MCF 10A (cell line): ENCODE data around the gene LCOR. TPM values are rescaled to one million over a fixed set of nuclear protein-coding genes. Genes with fewer than 3 reads are reported as not detected.

Experiments used
- BruUV-seq: library from RNA; stranded (reverse); fragments of 400-500 nt; replicated peaks from 2 replicates; lab custom pipeline; 2021; lab: Mats Ljungman, UMichigan
- CTCF ChIA-PET: fragments of 300-600 bp; sonication (Branson Sonifier 250); formaldehyde crosslinking; extraction: SDS; loops from one replicate; lab custom pipeline; 2021; ENCODE audit warnings: antibody characterized with exemption, inconsistent platforms; lab: Yijun Ruan, JAX
- POLR2A ChIA-PET: fragments of 300-600, 350-650 bp; sonication (Branson Sonifier 250); formaldehyde crosslinking; extraction: SDS; loops from one replicate; lab custom pipeline; 2020; ENCODE audit warnings: antibody characterized with exemption, inconsistent platforms; lab: Yijun Ruan, JAX
- DNase-seq: peaks from one replicate; pipeline ENCODE4 v3.0.0-alpha.2; 2018; ENCODE audit not compliant: unreplicated experiment
- H3K27ac Mint-ChIP-seq: one replicate; pipeline ENCODE4 v1.8.0; 2022; ENCODE audit warnings: mild to moderate bottlenecking, low read depth, mixed read lengths; ENCODE audit not compliant: unreplicated experiment
- H3K27me3 Mint-ChIP-seq: one replicate; pipeline ENCODE4 v1.8.0; 2022; ENCODE audit warnings: mixed read lengths; ENCODE audit not compliant: insufficient read depth, unreplicated experiment
- H3K36me3 Mint-ChIP-seq: one replicate; pipeline ENCODE4 v1.8.0; 2022; ENCODE audit warnings: mild to moderate bottlenecking, moderate library complexity, mixed read lengths; ENCODE audit not compliant: insufficient read depth, unreplicated experiment
- H3K4me1 Mint-ChIP-seq: one replicate; pipeline ENCODE4 v1.8.0; 2022; ENCODE audit warnings: mixed read lengths; ENCODE audit not compliant: insufficient read depth, unreplicated experiment
- H3K4me3 Mint-ChIP-seq: one replicate; pipeline ENCODE4 v1.8.0; 2022; ENCODE audit warnings: mild to moderate bottlenecking, moderate library complexity, mixed read lengths; ENCODE audit not compliant: unreplicated experiment
- H3K9me3 Mint-ChIP-seq: one replicate; pipeline ENCODE4 v1.8.0; 2022; ENCODE audit warnings: mixed read lengths; ENCODE audit not compliant: unreplicated experiment
- intact Hi-C: fragments of 100-400 bp; cut with micrococcal nuclease; formaldehyde crosslinking; loops from 2 replicates; pipeline ENCODE4 v1.14.1; 2022
- total RNA-seq: library from RNA; stranded (reverse); gene quantifications from 2 replicates; pipeline ENCODE4 v1.2.3, GENCODE V29; 2022
- TF ChIP-seq, protein P1 (sequence below): fragments of 200-600 bp; IDR thresholded peaks from one replicate; pipeline ENCODE4 v1.8.0; 2022; ENCODE audit warnings: antibody characterized with exemption, mild to moderate bottlenecking; ENCODE audit not compliant: unreplicated experiment

The LCOR gene
- total RNA-seq, 1 experiment from 2014 or later: 40.4 TPM

DNA sequence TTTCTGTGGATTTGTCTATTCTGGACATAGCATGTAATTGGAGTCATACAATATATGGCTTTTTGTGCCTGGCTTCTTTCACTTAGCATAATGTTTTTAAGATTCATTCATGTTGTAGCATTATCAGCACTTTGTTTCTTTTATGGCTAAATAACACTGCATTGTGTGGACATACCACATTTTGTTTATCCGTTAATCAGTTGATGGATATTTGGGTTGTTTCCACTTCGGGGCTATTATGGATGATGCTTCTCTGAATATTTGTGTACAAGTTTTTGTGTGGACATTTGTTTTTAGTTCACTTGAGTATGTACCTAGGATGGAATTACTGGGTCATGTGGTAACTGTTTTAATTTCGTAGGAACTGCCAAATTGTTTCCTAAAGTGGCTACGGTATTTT is 6.4 kb downstream of the LCOR start:
- Mint-ChIP-seq H3K9me3 (no peaks in the 10 kb centered on the region), H3K27me3 (no peaks in the 10 kb centered on the region), H3K36me3 (no peaks in the 10 kb centered on the region), H3K4me3 (no peak overlapping the region), H3K27ac (no peak overlapping the region), H3K4me1 (peaks cover 33% of the 10 kb centered on the region)
- intact Hi-C loops: no loop called here
- CTCF ChIA-PET: interaction anchor here (1.0 kb wide), 1 partner anchor 324 kb away, joined by 3 read pairs; the partner anchor contains the start of gene TLL2
- POLR2A ChIA-PET: interaction anchor here (0.6 to 1.7 kb wide), 3 partner anchors 9 to 187 kb away, joined by 3 to 5 read pairs (median 4); no protein-coding TSS in a partner anchor
- BruUV-seq: no TSS peak
- TF ChIP-seq, protein P1, sequence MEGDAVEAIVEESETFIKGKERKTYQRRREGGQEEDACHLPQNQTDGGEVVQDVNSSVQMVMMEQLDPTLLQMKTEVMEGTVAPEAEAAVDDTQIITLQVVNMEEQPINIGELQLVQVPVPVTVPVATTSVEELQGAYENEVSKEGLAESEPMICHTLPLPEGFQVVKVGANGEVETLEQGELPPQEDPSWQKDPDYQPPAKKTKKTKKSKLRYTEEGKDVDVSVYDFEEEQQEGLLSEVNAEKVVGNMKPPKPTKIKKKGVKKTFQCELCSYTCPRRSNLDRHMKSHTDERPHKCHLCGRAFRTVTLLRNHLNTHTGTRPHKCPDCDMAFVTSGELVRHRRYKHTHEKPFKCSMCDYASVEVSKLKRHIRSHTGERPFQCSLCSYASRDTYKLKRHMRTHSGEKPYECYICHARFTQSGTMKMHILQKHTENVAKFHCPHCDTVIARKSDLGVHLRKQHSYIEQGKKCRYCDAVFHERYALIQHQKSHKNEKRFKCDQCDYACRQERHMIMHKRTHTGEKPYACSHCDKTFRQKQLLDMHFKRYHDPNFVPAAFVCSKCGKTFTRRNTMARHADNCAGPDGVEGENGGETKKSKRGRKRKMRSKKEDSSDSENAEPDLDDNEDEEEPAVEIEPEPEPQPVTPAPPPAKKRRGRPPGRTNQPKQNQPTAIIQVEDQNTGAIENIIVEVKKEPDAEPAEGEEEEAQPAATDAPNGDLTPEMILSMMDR: no peak
- DNase-seq: no peak

DNA sequence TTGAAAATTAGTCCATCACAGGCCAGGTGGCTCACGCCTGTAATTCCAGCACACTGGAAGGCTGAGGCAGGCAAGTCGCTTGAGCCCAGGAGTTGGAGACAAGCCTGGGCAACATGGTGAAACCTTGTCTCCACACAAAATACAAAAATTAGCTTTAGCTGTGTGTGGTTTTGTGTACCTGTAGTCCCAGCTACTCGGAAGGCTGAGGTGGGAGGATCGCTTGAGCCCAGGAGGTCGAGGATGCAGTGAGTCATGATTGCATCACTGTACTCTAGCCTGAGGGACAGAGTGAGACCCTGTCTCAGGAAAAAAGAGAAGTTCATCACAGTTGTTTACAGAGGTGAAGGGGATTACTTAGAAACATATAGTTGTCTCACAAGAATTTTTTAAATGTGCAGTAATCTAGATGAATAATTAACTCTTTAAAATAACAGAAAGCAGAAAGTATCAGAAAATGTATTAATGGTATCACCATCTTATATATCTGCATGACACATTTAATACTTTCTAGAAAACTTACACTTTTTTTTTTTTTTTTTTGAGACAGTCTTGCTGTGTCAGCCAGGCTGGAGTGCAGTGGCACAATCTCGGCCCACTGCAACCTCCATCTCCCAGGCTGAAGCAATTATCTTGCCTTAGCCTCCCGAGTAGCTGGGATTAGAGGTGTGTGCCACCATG is 8.9 kb downstream of the LCOR start:
- POLR2A ChIA-PET: interaction anchor here (0.6 to 1.5 kb wide), 3 partner anchors 8 to 700 kb away, joined by 3 to 6 read pairs (median 3); partner anchors contain the start of gene LCOR
- Mint-ChIP-seq H3K36me3 (no peaks in the 10 kb centered on the region), H3K27ac (peak overlapping the region; percentile 78), H3K4me3 (peak overlapping the region; percentile 23), H3K27me3 (no peaks in the 10 kb centered on the region), H3K9me3 (no peaks in the 10 kb centered on the region), H3K4me1 (peaks cover 22% of the 10 kb centered on the region)
- CTCF ChIA-PET: interaction anchor here (0.7 kb wide), 1 partner anchor 19 kb away, joined by 3 read pairs; no protein-coding TSS in a partner anchor
- no TSS peak for BruUV-seq
- TF ChIP-seq, protein P1: no peak
- intact Hi-C loops: no loop called here
- DNase-seq: peak; percentile 86

DNA sequence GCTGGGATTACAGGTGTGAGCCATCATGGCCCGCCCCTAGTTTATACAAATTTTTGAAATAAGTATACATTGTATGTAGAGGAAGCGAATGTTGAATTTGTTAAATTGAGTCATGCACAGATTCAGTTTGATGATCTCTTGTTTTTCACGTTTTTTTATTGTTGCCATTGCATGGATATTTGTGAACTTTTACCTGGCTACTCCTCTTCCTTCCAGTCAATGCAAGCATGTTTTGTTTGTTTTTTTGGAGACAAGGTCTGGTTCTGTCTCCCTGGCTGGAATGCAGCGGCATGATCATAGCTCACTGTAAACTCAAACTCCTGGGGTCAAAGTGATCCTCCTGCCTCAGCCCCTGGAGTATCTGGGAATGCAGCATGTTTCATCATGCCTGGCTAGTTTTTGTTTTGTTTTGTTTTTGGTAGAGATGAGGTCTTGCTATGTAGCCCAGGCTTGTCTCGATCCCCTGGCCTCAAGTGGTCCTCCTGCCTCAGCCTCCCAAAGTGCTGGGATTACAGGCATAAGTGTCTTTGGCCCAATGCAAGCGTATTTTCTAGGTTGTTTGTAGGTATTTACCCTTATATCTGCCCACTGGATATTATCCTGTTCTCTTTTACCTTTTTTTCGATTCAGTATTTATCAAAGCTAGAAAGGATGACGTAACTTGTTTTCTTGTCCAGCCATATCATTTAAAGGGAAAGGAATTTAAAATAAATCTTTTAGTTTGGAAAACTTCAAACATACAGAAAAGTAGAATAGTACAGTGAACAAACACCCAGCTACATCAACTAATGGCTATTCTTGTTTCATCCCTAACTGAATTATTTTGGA is 11.0 kb downstream of the LCOR start:
- ChIA-PET CTCF (no interaction called here), POLR2A (interaction anchor here (1.2 kb wide), 1 partner anchor 10 kb away, joined by 3 read pairs; no protein-coding TSS in a partner anchor)
- H3K27ac Mint-ChIP-seq: peak overlapping the region; percentile 18
- intact Hi-C loops: no loop called here
- DNase-seq: no peak
- BruUV-seq: no TSS peak
- H3K4me3 Mint-ChIP-seq: no peak overlapping the region
- H3K9me3 Mint-ChIP-seq: no peaks in the 10 kb centered on the region
- TF ChIP-seq, protein P1: no peak
- no peaks in the 10 kb centered on the region for H3K36me3 Mint-ChIP-seq
- H3K4me1 Mint-ChIP-seq: peaks cover 25% of the 10 kb centered on the region
- H3K27me3 Mint-ChIP-seq: no peaks in the 10 kb centered on the region

DNA sequence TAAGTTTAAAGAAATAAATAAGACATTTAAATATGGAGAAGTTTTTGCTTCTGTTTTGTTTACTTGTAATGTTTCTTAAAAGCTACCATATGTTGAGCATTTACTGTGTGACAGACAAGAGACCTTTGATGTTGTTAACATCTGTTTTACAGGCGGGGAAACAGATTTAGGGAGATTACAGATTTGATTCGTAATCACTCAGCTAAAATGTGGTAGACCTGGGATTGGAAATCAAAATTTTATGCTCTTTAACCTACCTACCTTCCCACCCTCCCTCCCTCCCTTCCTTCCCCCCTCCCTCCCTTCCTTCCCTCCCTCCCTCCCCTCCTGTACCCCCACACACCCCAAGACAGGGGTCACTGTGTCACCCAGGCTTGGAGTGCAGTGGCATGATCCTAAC is 11.7 kb downstream of the LCOR start:
- H3K27me3 Mint-ChIP-seq: no peaks in the 10 kb centered on the region
- peaks cover 26% of the 10 kb centered on the region for H3K4me1 Mint-ChIP-seq
- no peaks in the 10 kb centered on the region for H3K9me3 Mint-ChIP-seq
- intact Hi-C loops: no loop called here
- ChIA-PET CTCF (interaction anchor here (0.7 to 0.8 kb wide), 2 partner anchors 18 to 568 kb away, joined by 3 read pairs; no protein-coding TSS in a partner anchor), POLR2A (interaction anchor here (1.2 kb wide), 1 partner anchor 11 kb away, joined by 3 read pairs; no protein-coding TSS in a partner anchor)
- H3K27ac Mint-ChIP-seq: peak overlapping the region; percentile 22
- no peak overlapping the region for H3K4me3 Mint-ChIP-seq
- DNase-seq: no peak
- TF ChIP-seq, protein P1: no peak
- H3K36me3 Mint-ChIP-seq: no peaks in the 10 kb centered on the region
- BruUV-seq: no TSS peak
